Measurements from ENCODE around the gene ERAL1. TPM values are rescaled to one million over a fixed set of nuclear protein-coding genes. Genes with fewer than 3 reads are reported as not detected.

Gene ERAL1
- total RNA-seq (10 to 100 TPM; 23.4 to 31.5 TPM), polyA plus RNA-seq (ENCODE audit: insufficient read length in 2 of 2) (10 to 100 TPM; 64.6 to 68.2 TPM)
- long read RNA-seq, donor 1, transcript ERAL1-201 (10 exons, 1,925 nt), result major isoform, 22 of 26 reads
- long read RNA-seq, donor 1, partial matches to known transcripts, result 0 of 26 reads
- long read RNA-seq, donor 1, other reads (novel, unspliced or antisense), result 0 of 26 reads
- long read RNA-seq, donor 2, transcript ERAL1-201 (10 exons, 1,925 nt), result major isoform, 5 of 13 reads
- long read RNA-seq, donor 2, partial matches to known transcripts, result 5 of 13 reads
- long read RNA-seq, donor 2, other reads (novel, unspliced or antisense), result 0 of 13 reads
- long read RNA-seq, donor 3, transcript ERAL1-201 (10 exons, 1,925 nt), result major isoform, 6 of 11 reads
- long read RNA-seq, donor 3, partial matches to known transcripts, result 5 of 11 reads
- long read RNA-seq, donor 3, other reads (novel, unspliced or antisense), result 0 of 11 reads
- long read RNA-seq, donor 4, transcript ERAL1-201 (10 exons, 1,925 nt), result major isoform, 26 of 28 reads
- long read RNA-seq, donor 4, partial matches to known transcripts, result 0 of 28 reads
- long read RNA-seq, donor 4, other reads (novel, unspliced or antisense), result 0 of 28 reads

DNA sequence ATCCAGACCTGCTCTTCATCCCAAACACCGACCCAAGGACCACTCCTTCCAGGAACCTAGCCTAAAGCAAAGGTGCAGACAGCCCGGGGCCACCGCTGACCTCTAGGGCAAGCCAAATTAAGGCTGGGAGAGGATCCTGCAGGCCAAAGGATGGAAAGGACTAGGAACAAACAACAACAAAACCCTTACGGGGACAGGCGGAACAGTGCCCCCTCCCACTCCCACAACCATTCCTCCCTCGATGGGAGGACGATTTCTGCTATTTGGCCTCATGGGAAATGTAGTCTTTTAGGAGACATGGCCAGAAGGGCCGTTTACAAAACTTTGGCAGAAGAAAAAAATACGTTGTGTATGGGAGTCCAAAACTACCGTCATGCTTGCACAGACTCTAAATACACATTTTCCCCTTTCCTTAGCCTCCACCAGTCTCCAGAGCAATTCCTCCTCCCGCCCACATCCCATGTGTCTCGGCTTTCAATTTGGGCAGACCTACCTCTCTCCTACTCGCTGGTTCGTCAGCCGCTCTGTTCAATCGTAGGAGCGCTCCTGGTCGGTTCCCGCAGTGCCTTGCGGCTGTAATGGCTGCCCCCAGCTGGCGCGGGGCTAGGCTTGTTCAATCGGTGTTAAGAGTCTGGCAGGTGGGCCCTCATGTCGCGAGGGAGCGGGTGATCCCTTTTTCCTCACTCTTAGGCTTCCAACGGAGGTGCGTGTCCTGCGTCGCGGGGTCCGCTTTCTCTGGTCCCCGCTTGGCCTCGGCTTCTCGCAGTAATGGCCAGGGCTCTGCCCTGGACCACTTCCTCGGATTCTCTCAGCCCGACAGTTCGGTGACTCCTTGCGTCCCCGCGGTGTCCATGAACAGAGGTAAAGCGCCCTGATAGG is at the start of gene ERAL1:
ERAL1 (plus strand) TSS at position 560 of the 879 bp plus-strand sequence; CDS start at position 579, 19 bp downstream.
- WGBS (ENCODE audit: insufficient coverage), result 1% methylated on average over 35 of the region's 42 CpGs
- peak within 1 kb of the TSS; percentile 81 for H3K27ac ChIP-seq (ENCODE audit: low read depth, low read length)

DNA sequence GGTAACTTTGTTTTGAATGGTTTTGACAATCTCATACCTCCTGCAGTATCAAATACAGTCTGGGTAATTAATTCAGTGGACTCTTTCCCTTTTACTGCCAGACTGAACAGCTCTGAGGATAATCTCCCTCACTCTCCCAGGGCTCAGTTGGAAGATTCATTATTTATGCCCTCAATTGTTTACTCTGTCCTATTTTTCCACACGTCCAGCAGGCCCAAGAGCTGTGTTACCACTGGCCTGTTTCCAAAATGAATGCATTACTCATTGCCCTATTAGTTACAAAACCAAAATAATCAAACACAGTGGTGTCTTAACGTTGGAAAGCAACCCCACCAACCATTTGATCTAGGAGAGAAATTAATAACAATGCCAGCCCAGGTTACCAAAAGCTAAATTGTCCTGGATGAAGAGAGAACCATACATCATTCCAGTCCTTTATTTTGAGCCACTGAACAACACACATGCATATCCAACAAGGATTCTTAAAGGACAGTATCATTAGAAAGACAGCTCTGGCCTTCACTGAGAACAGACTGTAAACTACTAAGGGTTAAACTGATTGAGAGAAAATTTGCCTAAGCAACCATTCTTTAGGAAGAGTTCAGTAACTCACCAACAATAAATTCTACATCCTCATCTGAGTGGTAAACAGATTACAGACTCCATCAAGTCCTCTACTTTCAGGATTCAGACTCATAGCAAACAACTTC is 46.7 kb upstream of the ERAL1 start:
- peak in 2 of 6 donors; percentile 62 to 76 for DNase-seq (ENCODE audit: low read depth in 4 of 6, low spot score in 6 of 6)
- H3K4me3 ChIP-seq (ENCODE audit: low read depth, low read length), result no peak overlapping the region
- H3K9me3 ChIP-seq (ENCODE audit: control insufficient read depth, insufficient read depth, low read length), result no peaks in the 10 kb centered on the region
- 0% methylated on average over 2 of the region's 2 CpGs for WGBS (ENCODE audit: insufficient coverage)
- peaks cover 24% of the 10 kb centered on the region for H3K36me3 ChIP-seq (ENCODE audit: control insufficient read depth, insufficient read depth, low read length)
- H3K4me1 ChIP-seq (ENCODE audit: control insufficient read depth, insufficient read depth, low read length), result peaks cover 20% of the 10 kb centered on the region
- no peaks in the 10 kb centered on the region for H3K27me3 ChIP-seq (ENCODE audit: control insufficient read depth, insufficient read depth, low read length)
- peak overlapping the region; percentile 80 for H3K27ac ChIP-seq (ENCODE audit: low read depth, low read length)

More for the DNA sequence above, at the start of gene ERAL1:
- Histone ChIP-seq H3K4me3 (ENCODE audit: low read depth, low read length) (peak within 1 kb of the TSS; percentile 94), H3K36me3 (ENCODE audit: control insufficient read depth, insufficient read depth, low read length) (peaks cover 31% of the 10 kb centered on the region), H3K9me3 (ENCODE audit: control insufficient read depth, insufficient read depth, low read length) (no peaks in the 10 kb centered on the region), H3K27me3 (ENCODE audit: control insufficient read depth, insufficient read depth, low read length) (no peaks in the 10 kb centered on the region), H3K4me1 (ENCODE audit: control insufficient read depth, insufficient read depth, low read length) (peaks cover 7% of the 10 kb centered on the region)
- peak; percentile 79 to 97 (median 87) for DNase-seq (ENCODE audit: low read depth in 4 of 6, low spot score in 6 of 6)

DNA sequence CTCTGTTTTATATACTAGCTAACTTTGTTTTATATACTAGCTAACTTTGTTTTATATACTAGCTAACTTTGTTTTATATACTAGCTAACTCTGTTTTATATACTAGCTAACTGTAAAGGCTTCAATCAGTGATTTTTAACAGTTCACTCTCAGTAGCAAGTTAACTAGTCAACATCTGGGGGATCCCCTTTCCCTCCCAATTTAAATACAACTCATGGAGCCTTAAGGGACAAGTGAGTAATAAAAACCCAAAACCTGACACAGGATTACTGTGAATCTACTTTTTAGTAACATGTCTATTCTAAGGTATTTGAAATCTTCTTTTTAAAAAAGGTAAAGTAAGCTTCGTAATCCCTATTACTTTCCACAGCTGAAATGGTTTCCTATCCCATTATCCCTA is 44.4 kb upstream of the ERAL1 start:
- H3K4me3 ChIP-seq (ENCODE audit: low read depth, low read length), result no peak overlapping the region
- no peaks in the 10 kb centered on the region for H3K27me3 ChIP-seq (ENCODE audit: control insufficient read depth, insufficient read depth, low read length)
- no CpG with 5 or more reads among the region's 1 CpG for WGBS (ENCODE audit: insufficient coverage)
- H3K36me3 ChIP-seq (ENCODE audit: control insufficient read depth, insufficient read depth, low read length), result peaks cover 5% of the 10 kb centered on the region
- H3K4me1 ChIP-seq (ENCODE audit: control insufficient read depth, insufficient read depth, low read length), result peaks cover 20% of the 10 kb centered on the region
- H3K9me3 ChIP-seq (ENCODE audit: control insufficient read depth, insufficient read depth, low read length), result no peaks in the 10 kb centered on the region
- no peak for DNase-seq (ENCODE audit: low read depth in 4 of 6, low spot score in 6 of 6)
- H3K27ac ChIP-seq (ENCODE audit: low read depth, low read length), result no peak overlapping the region

DNA sequence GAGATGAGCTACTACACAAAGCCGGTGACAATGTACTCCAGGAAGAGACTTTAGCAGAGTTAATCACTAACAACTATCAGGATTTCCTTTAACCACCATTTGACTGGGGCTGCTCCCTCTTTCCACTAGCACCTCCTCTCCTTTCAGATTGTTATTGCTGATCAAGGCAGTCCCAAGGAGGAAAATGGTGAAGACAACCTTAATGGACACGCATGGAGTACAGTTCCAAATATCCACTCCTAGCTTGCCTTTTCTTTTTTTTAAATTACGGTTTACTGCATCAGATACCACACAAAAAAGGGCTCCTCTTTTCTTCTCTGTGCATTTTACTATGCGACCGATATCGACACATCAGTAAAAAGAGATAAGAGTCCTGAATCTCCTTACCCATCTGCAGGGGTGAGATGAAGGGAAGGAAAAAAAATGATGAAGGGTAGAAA is 43.1 kb upstream of the ERAL1 start:
- Histone ChIP-seq H3K4me3 (ENCODE audit: low read depth, low read length) (peak overlapping the region; percentile 89), H3K27ac (ENCODE audit: low read depth, low read length) (peak overlapping the region; percentile 82), H3K36me3 (ENCODE audit: control insufficient read depth, insufficient read depth, low read length) (no peaks in the 10 kb centered on the region), H3K4me1 (ENCODE audit: control insufficient read depth, insufficient read depth, low read length) (peaks cover 20% of the 10 kb centered on the region), H3K27me3 (ENCODE audit: control insufficient read depth, insufficient read depth, low read length) (no peaks in the 10 kb centered on the region), H3K9me3 (ENCODE audit: control insufficient read depth, insufficient read depth, low read length) (no peaks in the 10 kb centered on the region)
- peak in 2 of 6 donors; percentile 44 to 79 for DNase-seq (ENCODE audit: low read depth in 4 of 6, low spot score in 6 of 6)
- WGBS (ENCODE audit: insufficient coverage), result 15% methylated on average over 2 of the region's 6 CpGs

DNA sequence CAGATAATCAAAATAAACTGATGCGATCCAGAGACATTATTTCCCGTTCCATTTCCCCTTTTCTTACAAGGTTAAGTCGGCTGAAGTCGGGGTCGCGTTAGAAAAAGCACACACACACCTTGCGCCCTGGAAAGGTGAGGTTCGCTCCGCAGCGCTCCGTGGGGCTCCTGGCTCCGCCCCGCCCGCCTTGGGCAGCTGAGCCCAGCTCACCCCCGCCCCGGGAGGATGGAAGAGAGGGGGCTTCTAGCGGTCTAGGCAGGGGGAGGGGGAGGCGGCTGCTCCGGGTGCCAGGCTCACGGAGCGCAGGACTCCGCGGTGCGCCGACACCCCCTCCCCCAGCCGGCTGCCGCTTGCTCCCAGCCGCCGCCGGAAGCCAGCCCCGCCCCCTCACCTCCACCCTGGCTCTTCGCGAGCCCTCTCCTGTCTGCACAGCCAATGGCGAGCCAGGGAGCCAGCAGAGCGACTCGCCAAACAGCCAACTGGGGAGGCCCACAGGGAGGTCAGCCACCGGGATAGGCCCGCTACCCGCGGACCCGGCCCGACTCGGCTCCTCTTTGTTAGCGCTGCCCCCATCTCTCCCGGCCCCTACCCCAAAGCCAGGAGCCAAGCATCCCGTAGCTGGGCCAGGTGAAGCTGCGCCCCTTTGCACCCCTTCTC is 42.6 kb upstream of the ERAL1 start:
- Histone ChIP-seq H3K36me3 (ENCODE audit: control insufficient read depth, insufficient read depth, low read length) (no peaks in the 10 kb centered on the region), H3K4me3 (ENCODE audit: low read depth, low read length) (peak overlapping the region; percentile 89), H3K9me3 (ENCODE audit: control insufficient read depth, insufficient read depth, low read length) (no peaks in the 10 kb centered on the region), H3K4me1 (ENCODE audit: control insufficient read depth, insufficient read depth, low read length) (peaks cover 16% of the 10 kb centered on the region), H3K27me3 (ENCODE audit: control insufficient read depth, insufficient read depth, low read length) (no peaks in the 10 kb centered on the region), H3K27ac (ENCODE audit: low read depth, low read length) (peak overlapping the region; percentile 89)
- WGBS (ENCODE audit: insufficient coverage), result under 1% methylated on average over 46 of the region's 47 CpGs
- peak in 5 of 6 donors; percentile 91 to 99 (median 94) for DNase-seq (ENCODE audit: low read depth in 4 of 6, low spot score in 6 of 6)

DNA sequence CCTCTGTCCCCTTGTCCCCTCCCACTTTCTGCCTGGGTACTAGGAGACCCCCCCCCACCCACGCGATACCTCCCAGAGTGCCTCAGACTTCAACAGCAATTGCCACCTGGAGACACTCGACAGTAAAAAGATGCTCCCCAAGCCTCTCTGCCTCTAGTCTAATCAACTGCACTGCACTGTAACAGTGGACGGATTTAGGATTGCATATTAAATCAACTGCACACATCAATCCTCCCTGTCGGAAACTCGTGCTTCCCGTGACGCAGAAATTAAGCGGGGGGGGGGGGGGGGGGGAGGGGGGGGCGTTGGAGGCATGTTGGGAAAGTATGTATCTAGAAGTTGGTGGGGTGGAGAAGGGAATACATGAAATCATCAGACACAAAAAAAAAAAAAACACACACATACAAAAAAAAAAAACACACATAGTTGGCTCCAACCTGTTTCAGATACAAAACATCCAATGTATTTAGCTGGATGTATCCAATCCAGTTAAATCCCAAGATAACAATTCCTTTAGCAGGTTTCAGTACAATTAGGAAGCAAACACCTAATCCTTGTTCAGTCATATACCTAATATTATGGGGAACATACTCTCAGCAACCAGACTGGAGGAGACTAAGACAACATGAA is 42.0 kb upstream of the ERAL1 start:
- DNase-seq (ENCODE audit: low read depth in 4 of 6, low spot score in 6 of 6), result no peak

DNA sequence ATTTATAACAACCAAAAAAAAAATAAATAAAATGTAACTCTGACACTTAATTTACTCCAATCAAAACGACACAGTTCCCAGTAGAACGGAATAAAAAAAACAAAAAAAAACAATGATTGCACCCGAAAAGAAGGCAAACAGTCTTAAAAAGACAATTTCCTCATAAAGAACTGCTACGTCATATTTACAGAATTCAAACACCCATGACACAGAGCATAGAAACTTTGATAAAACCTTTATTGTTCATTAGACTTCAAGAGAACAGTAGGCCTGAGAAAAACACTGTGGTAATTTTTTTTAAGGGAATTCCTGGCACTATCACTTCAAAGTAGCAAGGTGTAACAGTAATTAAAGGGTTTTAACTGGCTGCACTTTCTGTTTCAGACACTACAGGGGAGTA is 38.3 kb upstream of the ERAL1 start:
- Histone ChIP-seq H3K36me3 (ENCODE audit: control insufficient read depth, insufficient read depth, low read length) (no peaks in the 10 kb centered on the region), H3K27me3 (ENCODE audit: control insufficient read depth, insufficient read depth, low read length) (no peaks in the 10 kb centered on the region), H3K4me1 (ENCODE audit: control insufficient read depth, insufficient read depth, low read length) (peaks cover 5% of the 10 kb centered on the region), H3K4me3 (ENCODE audit: low read depth, low read length) (no peak overlapping the region), H3K9me3 (ENCODE audit: control insufficient read depth, insufficient read depth, low read length) (no peaks in the 10 kb centered on the region), H3K27ac (ENCODE audit: low read depth, low read length) (no peak overlapping the region)
- DNase-seq (ENCODE audit: low read depth in 4 of 6, low spot score in 6 of 6), result no peak
- WGBS (ENCODE audit: insufficient coverage), result no CpG with 5 or more reads among the region's 4 CpGs

More for the DNA sequence above, 42.0 kb upstream of the ERAL1 start:
- Histone ChIP-seq H3K36me3 (ENCODE audit: control insufficient read depth, insufficient read depth, low read length) (no peaks in the 10 kb centered on the region), H3K4me3 (ENCODE audit: low read depth, low read length) (peak overlapping the region; percentile 89), H3K27ac (ENCODE audit: low read depth, low read length) (peak overlapping the region; percentile 89), H3K9me3 (ENCODE audit: control insufficient read depth, insufficient read depth, low read length) (no peaks in the 10 kb centered on the region), H3K4me1 (ENCODE audit: control insufficient read depth, insufficient read depth, low read length) (peaks cover 12% of the 10 kb centered on the region), H3K27me3 (ENCODE audit: control insufficient read depth, insufficient read depth, low read length) (no peaks in the 10 kb centered on the region)
- WGBS (ENCODE audit: insufficient coverage), result 0% methylated on average over 3 of the region's 10 CpGs

DNA sequence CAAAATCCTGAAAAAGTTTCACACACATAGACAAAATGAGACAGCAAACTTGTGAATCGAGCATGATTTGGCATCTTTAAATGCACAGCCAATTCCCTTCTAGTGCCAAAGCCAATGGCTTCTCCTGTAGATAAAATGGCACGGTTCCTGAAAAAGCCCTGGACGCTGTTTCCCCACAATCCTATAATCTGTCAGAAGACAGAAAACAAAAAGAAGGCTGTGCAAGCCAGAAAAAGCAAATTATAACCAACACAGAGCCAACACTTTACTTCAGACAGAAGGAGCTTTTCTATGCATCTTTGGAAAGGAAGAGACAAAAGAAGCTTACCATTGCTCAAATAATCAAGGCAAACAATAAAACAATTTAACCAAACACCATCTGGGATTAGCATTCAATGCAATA is 36.0 kb upstream of the ERAL1 start:
- Histone ChIP-seq H3K4me3 (ENCODE audit: low read depth, low read length) (no peak overlapping the region), H3K36me3 (ENCODE audit: control insufficient read depth, insufficient read depth, low read length) (peaks cover 2% of the 10 kb centered on the region), H3K27ac (ENCODE audit: low read depth, low read length) (no peak overlapping the region), H3K9me3 (ENCODE audit: control insufficient read depth, insufficient read depth, low read length) (no peaks in the 10 kb centered on the region), H3K27me3 (ENCODE audit: control insufficient read depth, insufficient read depth, low read length) (no peaks in the 10 kb centered on the region), H3K4me1 (ENCODE audit: control insufficient read depth, insufficient read depth, low read length) (peaks cover 5% of the 10 kb centered on the region)
- 25% methylated on average over 3 of the region's 3 CpGs for WGBS (ENCODE audit: insufficient coverage)
- DNase-seq (ENCODE audit: low read depth in 4 of 6, low spot score in 6 of 6), result peak in 2 of 6 donors; percentile 44 to 89

Data from spinal cord (tissue), 10 donors.